OCI-LY7 (cell line): Measurements from ENCODE around the gene LPCAT1.

Experiments
- CTCF ChIP-seq: fragments of 200-600 bp; sonication (generic); conservative IDR thresholded peaks from 2 replicates; pipeline ENCODE4 v1.5.1; 2014; ENCODE audit warnings: mild to moderate bottlenecking, antibody characterized with exemption, low read length, moderate library complexity, mixed read lengths
- EZH2phosphoT487 ChIP-seq: fragments of 200-600 bp; sonication (generic); IDR thresholded peaks from 2 replicates; pipeline ENCODE4 v1.6.1; 2018; ENCODE audit warnings: low read depth, borderline replicate concordance, mild to moderate bottlenecking, mixed run types, antibody characterized with exemption, low read length, moderate library complexity, mixed read lengths

GRCh38 chr5:1510151-1510561, 13.6 kb downstream of the LPCAT1 start:
- TF ChIP-seq EZH2phosphoT487 (no peak), CTCF (no peak)
